HepG2 (cell line): ENCODE measurements around the gene C1QTNF12. TPM values are rescaled to one million over a fixed set of nuclear protein-coding genes. Genes with fewer than 3 reads are reported as not detected.

Experiments
- ATAC-seq: fragments of 200-7000 bp; cut with Tn5 transposase; 3 replicates; pipeline ENCODE4 v1.9.1; 2020; ENCODE audit warnings: mild to moderate bottlenecking, moderate library complexity
- BruUV-seq: library from RNA; stranded (reverse); fragments of 400-500 nt; replicated peaks from 2 replicates; lab custom pipeline; 2021; lab: Mats Ljungman, UMichigan
- CTCF ChIA-PET: fragments of 300-600 bp; formaldehyde crosslinking; extraction: SDS; loops from one replicate; lab custom pipeline; 2021; ENCODE audit warnings: low total read pairs, inconsistent platforms, low intra/inter-chr PET ratio; lab: Yijun Ruan, JAX
- POLR2A ChIA-PET: fragments of 350-600 bp; sonication (Branson Sonifier 250); formaldehyde crosslinking; loops from one replicate; lab custom pipeline; 2020; ENCODE audit warnings: antibody characterized with exemption, inconsistent platforms; lab: Yijun Ruan, JAX
- DNase-seq: peaks from one replicate; pipeline ENCODE4 v3.0.0-alpha.2; 2015; ENCODE audit warnings: low spot score
- FAIRE-seq: peaks from 3 replicates; lab custom pipeline; 2011; peaks lifted over from hg19 to GRCh38; lab: Jason Lieb, UNC
- H2AFZ ChIP-seq: one replicate; pipeline ENCODE4 v1.6.1; 2011; ENCODE audit warnings: low read length, inconsistent platforms
- H3K27ac ChIP-seq: fragments of 300-600 bp; 3 replicates; pipeline ENCODE4 v1.8.0; 2011; ENCODE audit warnings: mixed run types, mild to moderate bottlenecking, mixed read lengths, low read length, inconsistent platforms; ENCODE audit not compliant: insufficient read depth; ENCODE audit errors: extremely low read length
- H3K27me3 ChIP-seq, 2 experiments: fragments of 200-600 bp in 1 of 2; 2 replicates in 1 of 2; 3 replicates in 1 of 2; pipeline versions ENCODE4 v1.6.0 to v1.8.0; 2011; ENCODE audit warnings: low read length in 2 of 2, mild to moderate bottlenecking in 2 of 2, moderate library complexity in 2 of 2, inconsistent platforms in 1 of 2; ENCODE audit not compliant: insufficient read depth in 2 of 2, control insufficient read depth in 1 of 2
- H3K36me3 ChIP-seq, 2 experiments: fragments of 200-600 bp in 1 of 2; replicated peaks in 1 of 2; 2 replicates in 1 of 2; 3 replicates in 1 of 2; pipeline versions ENCODE4 v1.5.1 to v1.8.0; 2011; ENCODE audit warnings: low read length in 2 of 2, inconsistent platforms in 1 of 2; ENCODE audit not compliant: insufficient read depth in 2 of 2, control insufficient read depth in 1 of 2
- H3K4me1 ChIP-seq: 2 replicates; pipeline ENCODE4 v1.5.1; 2012; ENCODE audit warnings: low read length, inconsistent platforms; ENCODE audit not compliant: insufficient read depth
- H3K4me2 ChIP-seq: 2 replicates; pipeline ENCODE4 v1.6.0; 2011; ENCODE audit warnings: low read depth, low read length, inconsistent platforms
- H3K4me3 ChIP-seq, 3 experiments: fragments of 200-600 bp in 1 of 3; sonication (generic), shearing (Covaris generic) in 1 of 3; replicated peaks in 1 of 3; 2 replicates each; pipeline ENCODE4 v1.5.1; 2011 to 2016; ENCODE audit warnings: low read length in 3 of 3, inconsistent platforms in 2 of 3, low read depth in 2 of 3, mild to moderate bottlenecking in 2 of 3, control low read depth in 1 of 3, mixed read lengths in 1 of 3; ENCODE audit not compliant: insufficient read depth in 1 of 3
- H3K79me2 ChIP-seq: one replicate; pipeline ENCODE4 v1.6.1; 2011; ENCODE audit warnings: low read length, inconsistent platforms; ENCODE audit not compliant: insufficient read depth
- H3K9ac ChIP-seq: 2 replicates; pipeline ENCODE4 v1.6.0; 2011; ENCODE audit warnings: mild to moderate bottlenecking, low read depth, low read length, inconsistent platforms; ENCODE audit not compliant: insufficient read depth
- H3K9me3 ChIP-seq: 2 replicates; pipeline ENCODE4 v1.5.1; 2012; ENCODE audit warnings: mild to moderate bottlenecking, low read length
- H4K20me1 ChIP-seq: 2 replicates; pipeline ENCODE4 v1.6.0; 2011; ENCODE audit warnings: inconsistent platforms, mild to moderate bottlenecking, low read length, moderate library complexity; ENCODE audit not compliant: insufficient read depth
- AHDC1 ChIP-seq: sonication (generic); formaldehyde crosslinking; IDR thresholded peaks from 2 replicates; pipeline ENCODE4 v1.5.1; 2020; ENCODE audit warnings: mild to moderate bottlenecking, missing genetic modification reagents, borderline replicate concordance
- FOSL1 ChIP-seq: sonication (generic); formaldehyde crosslinking; IDR thresholded peaks from 2 replicates; pipeline ENCODE4 v1.9.0; 2021; ENCODE audit warnings: missing genetic modification reagents, borderline replicate concordance
- FOXO1 ChIP-seq: sonication (generic); formaldehyde crosslinking; IDR thresholded peaks from 2 replicates; pipeline ENCODE4 v1.4.0; 2020; ENCODE audit warnings: missing genetic modification reagents
- HOXA5 ChIP-seq: sonication (generic); formaldehyde crosslinking; IDR thresholded peaks from 2 replicates; pipeline ENCODE4 v1.4.0; 2020; ENCODE audit warnings: missing genetic modification reagents
- MLLT10 ChIP-seq: sonication (generic); formaldehyde crosslinking; IDR thresholded peaks from 2 replicates; pipeline ENCODE4 v1.4.0; 2020; ENCODE audit warnings: missing genetic modification reagents
- SOX13 ChIP-seq, 3 experiments: fragments of 450-650 bp in 1 of 3; sonication (generic) in 1 of 3; formaldehyde crosslinking in 1 of 3; IDR thresholded peaks in 2 of 3; conservative IDR thresholded peaks in 1 of 3; 2 replicates each; pipeline versions ENCODE4 v1.5.0 to v1.6.1; 2016 to 2020; ENCODE audit warnings: antibody characterized with exemption in 1 of 3, mild to moderate bottlenecking in 1 of 3, missing compliant biosample characterization in 1 of 3, missing genetic modification reagents in 1 of 3, moderate library complexity in 1 of 3
- ZEB1 ChIP-seq: IDR thresholded peaks from 2 replicates; pipeline ENCODE4 v1.6.1; 2012; ENCODE audit warnings: mild to moderate bottlenecking, low read depth, inconsistent platforms; ENCODE audit not compliant: insufficient replicate concordance
- ZNF205 ChIP-seq: IDR thresholded peaks from 2 replicates; pipeline ENCODE4 v1.6.1; 2018; ENCODE audit warnings: missing biosample characterization, missing genetic modification reagents
- ZNF235 ChIP-seq: sonication (generic); formaldehyde crosslinking; IDR thresholded peaks from 2 replicates; pipeline ENCODE4 v1.8.1; 2023; ENCODE audit warnings: mild to moderate bottlenecking, missing genetic modification reagents, borderline replicate concordance
- ZNF430 ChIP-seq: sonication (generic); formaldehyde crosslinking; IDR thresholded peaks from 2 replicates; pipeline ENCODE4 v1.9.0; 2021; ENCODE audit warnings: mild to moderate bottlenecking, missing genetic modification reagents
- ZNF503 ChIP-seq: sonication (generic); formaldehyde crosslinking; IDR thresholded peaks from 2 replicates; pipeline ENCODE4 v1.4.0; 2020; ENCODE audit warnings: missing genetic modification reagents
- ZNF550 ChIP-seq: sonication (generic); formaldehyde crosslinking; IDR thresholded peaks from 2 replicates; pipeline ENCODE4 v1.4.0; 2020; ENCODE audit warnings: mild to moderate bottlenecking, missing genetic modification reagents, borderline replicate concordance
- ZNF598 ChIP-seq: sonication (generic); formaldehyde crosslinking; IDR thresholded peaks from 2 replicates; pipeline ENCODE4 v1.5.1; 2020; ENCODE audit warnings: mild to moderate bottlenecking, missing genetic modification reagents, borderline replicate concordance
- WGBS: methylation state at CpG from one replicate; pipeline ENCODE4 v1.1.6; 2017; ENCODE audit warnings: low lambda C conversion rate; 5-methylcytosine and 5-hydroxymethylcytosine counted together
- in situ Hi-C: cut with HindIII; loops from 2 replicates; pipeline ENCODE4 v1.10.0; 2017; ENCODE audit warnings: low pct_unique_long_range_greater_than_20kb; ENCODE audit not compliant: extremely low pct_ligation_motif_present
- intact Hi-C: fragments of 100-400 bp; cut with micrococcal nuclease; formaldehyde crosslinking; loops from one replicate; pipeline ENCODE4 v1.10.0; 2022; ENCODE audit not compliant: unreplicated experiment
- polyA plus RNA-seq, 8 experiments: library from polyadenylated mRNA; depleted of rRNA in 3 of 8; stranded (reverse) in 7 of 8; unstranded in 1 of 8; fragments of >200 nt; fragmentation: Illumina TruSeq in 4 of 8; extraction: Trizol in 4 of 8; gene quantifications; 2 replicates each; pipeline versions ENCODE4 v1.2.1 to v1.2.3, GENCODE V29; 2011 to 2016; ENCODE audit warnings: low read depth in 4 of 8, missing spikeins in 1 of 8, mixed read lengths in 1 of 8; ENCODE audit not compliant: insufficient read depth in 1 of 8
- total RNA-seq, 5 experiments: library from RNA; depleted of rRNA; stranded (reverse); fragments of >200 nt; fragmentation: Illumina TruSeq; extraction: Trizol; gene quantifications; 2 replicates each; pipeline ENCODE4 v1.2.3, GENCODE V29; 2016; ENCODE audit warnings: low read depth in 1 of 5

C1QTNF12 gene
- total and polyA plus RNA-seq, 2 of the 13 experiments (the other 11 are each of a cell fraction or from before 2014, with no cell fraction given): 0.18 to 0.64 TPM

- 0 out of 2 replicates have a peak, but pooled peaks have one; percentile 31 for TF ChIP-seq AHDC1 (CRISPR knock-in tag)
These were observed 27.2 kb upstream of the C1QTNF12 start, which contains the start of gene UBE2J2 (continued) for GRCh38 chr1:1273512-1274298.

- Histone ChIP-seq H3K36me3 (peaks cover 4 to 13% of the 10 kb centered on the region in 2 experiments; a peak in 2 of 5 replicates), H4K20me1 (peaks cover 21% of the 10 kb centered on the region; the same call in 1 of the 2 replicates), H3K9ac (peak overlapping the region; percentile 94), H2AFZ (no peak overlapping the region), H3K4me1 (peaks cover 48% of the 10 kb centered on the region), H3K27me3 (no peaks in the 10 kb centered on the region; a peak in 1 of 5 replicates), H3K9me3 (no peaks in the 10 kb centered on the region), H3K4me3 (peak overlapping the region; percentile 76 to 89 (median 82)), H3K4me2 (peak overlapping the region; percentile 94), H3K79me2 (peaks cover 42% of the 10 kb centered on the region), H3K27ac (peak overlapping the region; percentile 64)
- DNase-seq: no peak
- ChIA-PET POLR2A (interaction anchor here (0.7 to 2.2 kb wide), 13 partner anchors 9 to 272 kb away, joined by 3 to 11 read pairs (median 4); partner anchors contain the start of gene SDF4), CTCF (no interaction called here)
- in situ Hi-C loops: no loop called here
- WGBS: no CpG with 5 or more reads among the region's 31 CpGs
- no TSS peak for BruUV-seq
- no peak for FAIRE-seq
- no peak for ATAC-seq
- intact Hi-C loops: no loop called here
- TF ChIP-seq ZNF430 (CRISPR knock-in tag) (0 out of 2 replicates have a peak, but pooled peaks have one; percentile 27), ZNF205 (0 out of 2 replicates have a peak, but pooled peaks have one; percentile 1), SOX13 (IDR thresholded peaks at IDR 0.05) (no peak), SOX13 (CRISPR knock-in tag; conservative IDR thresholded peaks at IDR 0.05 in 1 of 2, IDR thresholded peaks at IDR 0.05 in 1 of 2) (no peak), ZNF235 (0 out of 2 replicates have a peak, but pooled peaks have one; percentile 23), FOSL1 (CRISPR knock-in tag) (0 out of 2 replicates have a peak, but pooled peaks have one; percentile 3), ZNF550 (no peak), HOXA5 (CRISPR knock-in tag) (0 out of 2 replicates have a peak, but pooled peaks have one; percentile 28), ZNF503 (CRISPR knock-in tag) (no peak), MLLT10 (CRISPR knock-in tag) (no peak), ZEB1 (peak; percentile 6), FOXO1 (CRISPR knock-in tag) (0 out of 2 replicates have a peak, but pooled peaks have one; percentile 4), ZNF598 (CRISPR knock-in tag) (peak; percentile 79; the same call in 1 of the 2 replicates)
These were observed 26.6 kb upstream of the C1QTNF12 start for GRCh38 chr1:1273209-1273511.
